ENCODE measurements around the gene SRCAP. TPM values are rescaled to one million over a fixed set of nuclear protein-coding genes. Genes with fewer than 3 reads are reported as not detected.

SRCAP gene
- total and polyA plus RNA-seq, 2 of the 8 experiments (the other 6 are each of a cell fraction or from before 2014, with no cell fraction given), result 5.5 to 54.3 TPM

- Histone ChIP-seq H3K4me1 (replicated peaks in 1 of 4; ENCODE audit: control insufficient read depth in 3 of 4, insufficient read depth in 4 of 4, low read length in 3 of 4) (peaks cover 0 to 11% (median 3%) of the 10 kb centered on the region in 4 experiments; a peak in 5 of 7 replicates), H3K4me3 (ENCODE audit: extremely low read depth in 1 of 4, insufficient read depth in 2 of 4, low read depth in 3 of 4, low read length in 4 of 4) (no peak overlapping the region), H3K27ac (ENCODE audit: low read depth, low read length) (no peak overlapping the region), H2BK20ac (ENCODE audit: low read length) (no peak overlapping the region), H3K9ac (replicated peaks in 1 of 4; ENCODE audit: extremely low read depth in 1 of 4, low read depth in 3 of 4, low read length in 3 of 4) (no peak overlapping the region), H3K56ac (replicated peaks; ENCODE audit: insufficient read length, low read depth, low read length) (no peak overlapping the region), H2BK5ac (ENCODE audit: low read depth, low read length) (no peak overlapping the region), H2BK12ac (ENCODE audit: low read depth, low read length) (no peak overlapping the region), H2BK15ac (ENCODE audit: low read length) (no peak overlapping the region), H3K23me2 (ENCODE audit: low read depth, low read length) (peaks cover 4% of the 10 kb centered on the region; the same call in 1 of the 2 replicates), H4K20me1 (replicated peaks in 1 of 2; ENCODE audit: control insufficient read depth in 1 of 2, insufficient read depth in 2 of 2, low read length in 2 of 2) (peaks cover 0 to 9% of the 10 kb centered on the region in 2 experiments), H4K5ac (ENCODE audit: insufficient read length, low read depth, low read length) (no peak overlapping the region), H3K23ac (ENCODE audit: insufficient read length) (no peak overlapping the region), H3K9me3 (ENCODE audit: insufficient read depth in 2 of 2, low read depth in 1 of 2, low read length in 1 of 2) (no peaks in the 10 kb centered on the region), H3K14ac (ENCODE audit: insufficient read length) (no peak overlapping the region), H4K91ac (replicated peaks; ENCODE audit: insufficient read length, low read length) (no peak overlapping the region), H3K4me2 (ENCODE audit: insufficient read depth in 1 of 2, low read depth in 2 of 2, low read length in 2 of 2) (no peak overlapping the region), H3K79me2 (ENCODE audit: control insufficient read depth in 1 of 2, insufficient read depth in 2 of 2, low read length in 2 of 2) (peaks cover 0 to 8% of the 10 kb centered on the region in 2 experiments; a peak in 2 of 4 replicates), H3K36me3 (ENCODE audit: control insufficient read depth in 2 of 4, insufficient read depth in 4 of 4, low read length in 3 of 4) (peaks cover 11 to 25% (median 17%) of the 10 kb centered on the region in 4 experiments; a peak in 6 of 8 replicates), H2AFZ (ENCODE audit: low read length) (no peak overlapping the region), H2AK5ac (ENCODE audit: low read depth, low read length) (no peak overlapping the region), H4K8ac (ENCODE audit: extremely low read depth, insufficient read depth, low read length) (no peak overlapping the region), H3K27me3 (replicated peaks in 1 of 4; ENCODE audit: control insufficient read depth in 3 of 4, extremely low read depth in 1 of 4, insufficient read depth in 3 of 4, low read length in 3 of 4) (no peaks in the 10 kb centered on the region; a peak in 1 of 7 replicates), H3K4ac (replicated peaks; ENCODE audit: insufficient read length, low read depth, low read length) (no peak overlapping the region), H3K18ac (ENCODE audit: extremely low read depth, low read length) (no peak overlapping the region), H2BK120ac (replicated peaks; ENCODE audit: low read depth, low read length) (no peak overlapping the region), H3K79me1 (ENCODE audit: low read depth, low read length) (peaks cover 2% of the 10 kb centered on the region)
- CTCF ChIA-PET (ENCODE audit: partially characterized antibody), result interaction anchor here (0.6 to 1.0 kb wide), 4 partner anchors 14 to 120 kb away, joined by 3 read pairs; no protein-coding TSS in a partner anchor
- FAIRE-seq (no peak), DNase-seq (ENCODE audit: low read depth in 1 of 2, low spot score in 2 of 2) (no peak)
- WGBS, 2 experiments (ENCODE audit: extremely low coverage in 1 of 2, insufficient coverage in 1 of 2, insufficient read length in 1 of 2, insufficient replicate concordance in 2 of 2, low coverage in 1 of 2, low lambda C conversion rate in 2 of 2, missing lambda C conversion rate in 1 of 2), result 93% methylated on average over 4 of the region's 4 CpGs; no CpG with 5 or more reads in 1 of the 2 experiments
- POLR2A ChIA-PET (ENCODE audit: partially characterized antibody), result interaction anchor here (0.7 to 2.6 kb wide), 6 partner anchors 10 to 120 kb away, joined by 3 to 9 read pairs (median 4); no protein-coding TSS in a partner anchor
- TF ChIP-seq RBBP5 (IDR thresholded peaks at IDR 0.05; ENCODE audit: borderline replicate concordance, low read depth, low read length) (no peak), TAF1 (IDR thresholded peaks at IDR 0.05; ENCODE audit: low read depth, low read length) (no peak), SIX5 (IDR thresholded peaks at IDR 0.05; ENCODE audit: low read depth, low read length) (no peak), TEAD4 (IDR thresholded peaks at IDR 0.05; ENCODE audit: low read depth, low read length) (no peak), CEBPB (IDR thresholded peaks at IDR 0.05; ENCODE audit: low read depth, low read length) (no peak), NRF1 (IDR thresholded peaks at IDR 0.05; ENCODE audit: low read depth, low read length) (no peak), RNF2 (IDR thresholded peaks at IDR 0.05; ENCODE audit: borderline replicate concordance, low read depth, low read length, missing control alignments, poor library complexity, severe bottlenecking) (no peak), KDM5A (IDR thresholded peaks at IDR 0.05; ENCODE audit: low read length) (no peak), CHD2 (IDR thresholded peaks at IDR 0.05; ENCODE audit: low read length) (no peak), RXRA (IDR thresholded peaks at IDR 0.05; ENCODE audit: insufficient read depth, low read depth, low read length) (no peak), CTCF (IDR thresholded peaks at IDR 0.05; ENCODE audit: control extremely low read depth in 1 of 3, insufficient read depth in 1 of 3, low read depth in 1 of 3, low read length in 3 of 3) (no peak), POLR2A (IDR thresholded peaks at IDR 0.05; ENCODE audit: control extremely low read depth in 1 of 2, low read depth in 2 of 2, low read length in 2 of 2) (no peak; a peak in 1 of 3 replicates)
These were observed 81.6 kb downstream of the SRCAP start for GRCh38 chr16:30780549-30780948.

Measured in H1 (cell line).